GM23338 (cell line): ENCODE measurements around the gene JAM2.

Experiments used
- CREB1 ChIP-seq: fragments of 250-450 bp; sonication (Bioruptor Pico); IDR thresholded peaks from 2 replicates; pipeline ENCODE4 v1.5.0; 2020; ENCODE audit warnings: low read depth, mild to moderate bottlenecking, moderate library complexity
- EZH2 ChIP-seq: fragments of 200-600 bp; sonication (generic); IDR thresholded peaks from one replicate; pipeline ENCODE4 v1.8.0; 2017; ENCODE audit warnings: antibody characterized with exemption, mild to moderate bottlenecking, low read depth; ENCODE audit not compliant: unreplicated experiment
- EZH2phosphoT487 ChIP-seq: fragments of 200-600 bp; sonication (generic); IDR thresholded peaks from one replicate; pipeline ENCODE4 v1.8.1; 2018; ENCODE audit warnings: antibody characterized with exemption; ENCODE audit not compliant: unreplicated experiment
- JUNB ChIP-seq: IDR thresholded peaks from one replicate; pipeline ENCODE4 v1.6.1; 2016; ENCODE audit warnings: antibody characterized with exemption; ENCODE audit not compliant: unreplicated experiment
- POLR2AphosphoS5 ChIP-seq: IDR thresholded peaks from 2 replicates; pipeline ENCODE4 v1.6.1; 2016; ENCODE audit warnings: antibody characterized with exemption, low read depth
- REST ChIP-seq: IDR thresholded peaks from one replicate; pipeline ENCODE4 v1.6.1; 2018; ENCODE audit warnings: antibody characterized with exemption; ENCODE audit not compliant: unreplicated experiment
- TF ChIP-seq, protein P1 (sequence below), 2 experiments: fragments of 200-600 bp in 1 of 2; sonication (generic) in 1 of 2; conservative IDR thresholded peaks; 2 replicates each; pipeline versions ENCODE4 v1.5.1 to v1.6.1; 2016 to 2017; ENCODE audit warnings: antibody characterized with exemption in 2 of 2, low read depth in 2 of 2, mild to moderate bottlenecking in 2 of 2, moderate library complexity in 1 of 2

GRCh38 chr21:25744854-25745253, 105.8 kb downstream of the JAM2 start:
- TF ChIP-seq, protein P1, sequence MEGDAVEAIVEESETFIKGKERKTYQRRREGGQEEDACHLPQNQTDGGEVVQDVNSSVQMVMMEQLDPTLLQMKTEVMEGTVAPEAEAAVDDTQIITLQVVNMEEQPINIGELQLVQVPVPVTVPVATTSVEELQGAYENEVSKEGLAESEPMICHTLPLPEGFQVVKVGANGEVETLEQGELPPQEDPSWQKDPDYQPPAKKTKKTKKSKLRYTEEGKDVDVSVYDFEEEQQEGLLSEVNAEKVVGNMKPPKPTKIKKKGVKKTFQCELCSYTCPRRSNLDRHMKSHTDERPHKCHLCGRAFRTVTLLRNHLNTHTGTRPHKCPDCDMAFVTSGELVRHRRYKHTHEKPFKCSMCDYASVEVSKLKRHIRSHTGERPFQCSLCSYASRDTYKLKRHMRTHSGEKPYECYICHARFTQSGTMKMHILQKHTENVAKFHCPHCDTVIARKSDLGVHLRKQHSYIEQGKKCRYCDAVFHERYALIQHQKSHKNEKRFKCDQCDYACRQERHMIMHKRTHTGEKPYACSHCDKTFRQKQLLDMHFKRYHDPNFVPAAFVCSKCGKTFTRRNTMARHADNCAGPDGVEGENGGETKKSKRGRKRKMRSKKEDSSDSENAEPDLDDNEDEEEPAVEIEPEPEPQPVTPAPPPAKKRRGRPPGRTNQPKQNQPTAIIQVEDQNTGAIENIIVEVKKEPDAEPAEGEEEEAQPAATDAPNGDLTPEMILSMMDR (conservative IDR thresholded peaks at IDR 0.05; ENCODE audit: low read depth in 2 of 2), result no peak
- no peak for TF ChIP-seq EZH2phosphoT487
- TF ChIP-seq CREB1 (CRISPR knock-in tag), result no peak
- TF ChIP-seq JUNB, result no peak
- TF ChIP-seq EZH2, result no peak
- TF ChIP-seq POLR2AphosphoS5, result no peak
- no peak for TF ChIP-seq REST
